Osteocyte (in vitro differentiated cells): ENCODE data around the gene ATP8A2. TPM values are rescaled to one million over a fixed set of nuclear protein-coding genes. Genes with fewer than 3 reads are reported as not detected.

ENCODE experiments used
- DNase-seq: peaks from one replicate; pipeline ENCODE4 v3.0.0; 2021; ENCODE audit warnings: mixed read lengths; ENCODE audit not compliant: unreplicated experiment; ENCODE audit errors: extremely low spot score
- H3K27ac Mint-ChIP-seq: one replicate; pipeline ENCODE4 v1.8.0; 2021; ENCODE audit warnings: mild to moderate bottlenecking, mixed read lengths; ENCODE audit not compliant: unreplicated experiment
- H3K27me3 Mint-ChIP-seq: one replicate; pipeline ENCODE4 v1.8.0; 2021; ENCODE audit warnings: mixed read lengths; ENCODE audit not compliant: unreplicated experiment
- H3K36me3 Mint-ChIP-seq: one replicate; pipeline ENCODE4 v1.8.0; 2021; ENCODE audit warnings: mixed read lengths; ENCODE audit not compliant: unreplicated experiment
- H3K4me1 Mint-ChIP-seq: one replicate; pipeline ENCODE4 v1.8.0; 2021; ENCODE audit warnings: mixed read lengths; ENCODE audit not compliant: unreplicated experiment
- H3K4me3 Mint-ChIP-seq: one replicate; pipeline ENCODE4 v1.8.0; 2021; ENCODE audit warnings: mild to moderate bottlenecking, moderate library complexity, mixed read lengths; ENCODE audit not compliant: unreplicated experiment
- H3K9me3 Mint-ChIP-seq: one replicate; pipeline ENCODE4 v1.8.0; 2021; ENCODE audit warnings: mixed read lengths; ENCODE audit not compliant: unreplicated experiment
- CTCF ChIP-seq: fragments of 200-600 bp; sonication (generic); IDR thresholded peaks from 2 replicates; pipeline ENCODE4 v1.5.0; 2021; ENCODE audit warnings: antibody characterized with exemption, mild to moderate bottlenecking, moderate library complexity
- total RNA-seq: library from RNA; stranded (reverse); gene quantifications from 2 replicates; pipeline ENCODE4 v1.2.1, GENCODE V29; 2021

Gene ATP8A2
- total RNA-seq, 1 donor from 2014 or later = 1.1 TPM

GRCh38 chr13:25423831-25424230 is 52.1 kb downstream of the ATP8A2 start:
- H3K27ac Mint-ChIP-seq = no peak overlapping the region
- H3K27me3 Mint-ChIP-seq = peaks cover 16% of the 10 kb centered on the region
- peaks cover 4% of the 10 kb centered on the region for H3K9me3 Mint-ChIP-seq
- no peaks in the 10 kb centered on the region for H3K36me3 Mint-ChIP-seq
- TF ChIP-seq CTCF = no peak
- H3K4me1 Mint-ChIP-seq = no peaks in the 10 kb centered on the region
- no peak for DNase-seq
- H3K4me3 Mint-ChIP-seq = no peak overlapping the region

GRCh38 chr13:25429466-25429865 is 57.7 kb downstream of the ATP8A2 start:
- Mint-ChIP-seq H3K4me1 (no peaks in the 10 kb centered on the region), H3K9me3 (peaks cover 4% of the 10 kb centered on the region), H3K27me3 (peaks cover 10% of the 10 kb centered on the region), H3K36me3 (no peaks in the 10 kb centered on the region), H3K4me3 (no peak overlapping the region), H3K27ac (no peak overlapping the region)
- no peak for DNase-seq
- TF ChIP-seq CTCF = no peak

GRCh38 chr13:25432691-25433090 is 60.9 kb downstream of the ATP8A2 start:
- Mint-ChIP-seq H3K27ac (no peak overlapping the region), H3K4me3 (no peak overlapping the region), H3K36me3 (no peaks in the 10 kb centered on the region), H3K9me3 (no peaks in the 10 kb centered on the region), H3K27me3 (peaks cover 14% of the 10 kb centered on the region), H3K4me1 (no peaks in the 10 kb centered on the region)
- no peak for TF ChIP-seq CTCF
- DNase-seq = no peak

- H3K27me3 Mint-ChIP-seq = peaks cover 48% of the 10 kb centered on the region
- H3K4me1 Mint-ChIP-seq = no peaks in the 10 kb centered on the region
- H3K36me3 Mint-ChIP-seq = no peaks in the 10 kb centered on the region
- no peak for TF ChIP-seq CTCF
- DNase-seq = no peak
- H3K27ac Mint-ChIP-seq = no peak overlapping the region
- no peaks in the 10 kb centered on the region for H3K9me3 Mint-ChIP-seq
- H3K4me3 Mint-ChIP-seq = no peak overlapping the region
Measured at GRCh38 chr13:25440061-25440460, 68.3 kb downstream of the ATP8A2 start.

- TF ChIP-seq CTCF = no peak
- Mint-ChIP-seq H3K4me1 (no peaks in the 10 kb centered on the region), H3K4me3 (no peak overlapping the region), H3K27me3 (peaks cover 29% of the 10 kb centered on the region), H3K36me3 (no peaks in the 10 kb centered on the region), H3K27ac (no peak overlapping the region), H3K9me3 (no peaks in the 10 kb centered on the region)
- DNase-seq = no peak
Measured at GRCh38 chr13:25446261-25446660, 74.5 kb downstream of the ATP8A2 start.
